Mesenchymal stem cell (in vitro differentiated cells and primary cell): ENCODE data around the gene ADNP2.

Experiments used
- DNase-seq: peaks from one replicate; pipeline ENCODE4 v3.0.0-alpha.2; 2013
- H2AFZ ChIP-seq: one replicate; pipeline ENCODE4 v1.6.1; 2013; ENCODE audit warnings: low read depth, mild to moderate bottlenecking, control low read depth, inconsistent platforms, low read length, moderate library complexity
- H2AK5ac ChIP-seq: 2 replicates; pipeline ENCODE4 v1.6.1; 2013; ENCODE audit warnings: low read length, moderate library complexity, mild to moderate bottlenecking, inconsistent platforms; ENCODE audit not compliant: severe bottlenecking
- H2BK120ac ChIP-seq: one replicate; pipeline ENCODE4 v1.6.1; 2013; ENCODE audit warnings: low read depth, mild to moderate bottlenecking, inconsistent platforms, low read length, moderate library complexity
- H2BK12ac ChIP-seq, 2 experiments: one replicate each; pipeline ENCODE4 v1.6.1; 2013; ENCODE audit warnings: inconsistent platforms in 2 of 2, low read length in 2 of 2, mild to moderate bottlenecking in 2 of 2, moderate library complexity in 2 of 2, control low read depth in 1 of 2
- H2BK15ac ChIP-seq: one replicate; pipeline ENCODE4 v1.6.1; 2013; ENCODE audit warnings: mild to moderate bottlenecking, low read depth, inconsistent platforms; ENCODE audit not compliant: poor library complexity, severe bottlenecking
- H2BK5ac ChIP-seq: 2 replicates; pipeline ENCODE4 v1.6.1; 2013; ENCODE audit warnings: low read depth, mild to moderate bottlenecking, low read length, control low read depth, inconsistent platforms; ENCODE audit not compliant: poor library complexity, severe bottlenecking
- H3K14ac ChIP-seq, 2 experiments: one replicate each; pipeline ENCODE4 v1.6.1; 2013; ENCODE audit warnings: inconsistent platforms in 2 of 2, low read length in 2 of 2, control low read depth in 1 of 2, mild to moderate bottlenecking in 1 of 2, moderate library complexity in 1 of 2
- H3K18ac ChIP-seq, 2 experiments: one replicate each; pipeline ENCODE4 v1.6.1; 2013; ENCODE audit warnings: inconsistent platforms in 2 of 2, low read length in 2 of 2, control low read depth in 1 of 2, low read depth in 1 of 2, mild to moderate bottlenecking in 1 of 2
- H3K23ac ChIP-seq, 2 experiments: one replicate each; pipeline ENCODE4 v1.6.1; 2013; ENCODE audit warnings: inconsistent platforms in 2 of 2, low read length in 2 of 2, mild to moderate bottlenecking in 2 of 2, moderate library complexity in 2 of 2, control low read depth in 1 of 2
- H3K27ac ChIP-seq: 2 replicates; pipeline ENCODE4 v1.5.1; 2013; ENCODE audit warnings: mild to moderate bottlenecking, moderate library complexity, low read length, control low read depth, inconsistent platforms; ENCODE audit not compliant: poor library complexity, severe bottlenecking
- H3K27me3 ChIP-seq, 2 experiments: 2 replicates each; pipeline versions ENCODE4 v1.6.1 to v1.7.0; 2013; ENCODE audit warnings: low read length in 2 of 2, mild to moderate bottlenecking in 2 of 2, moderate library complexity in 2 of 2, control low read depth in 1 of 2, inconsistent platforms in 1 of 2; ENCODE audit not compliant: control insufficient read depth in 1 of 2, insufficient read depth in 1 of 2
- H3K36me3 ChIP-seq, 2 experiments: 2 replicates each; pipeline versions ENCODE4 v1.6.1 to v1.7.0; 2013; ENCODE audit warnings: low read length in 2 of 2, control low read depth in 1 of 2, inconsistent platforms in 1 of 2, low read depth in 1 of 2, mild to moderate bottlenecking in 1 of 2; ENCODE audit not compliant: insufficient read depth in 2 of 2, control insufficient read depth in 1 of 2
- H3K4ac ChIP-seq, 2 experiments: one replicate each; pipeline ENCODE4 v1.6.1; 2013; ENCODE audit warnings: inconsistent platforms in 2 of 2, low read length in 2 of 2, mild to moderate bottlenecking in 2 of 2, moderate library complexity in 2 of 2, control low read depth in 1 of 2, low read depth in 1 of 2
- H3K4me1 ChIP-seq: 2 replicates; pipeline ENCODE4 v1.6.1; 2013; ENCODE audit warnings: low read depth, low read length, control low read depth; ENCODE audit not compliant: control insufficient read depth, insufficient read depth
- H3K4me2 ChIP-seq: 2 replicates; pipeline ENCODE4 v1.6.1; 2013; ENCODE audit warnings: low read length, mild to moderate bottlenecking, inconsistent platforms; ENCODE audit not compliant: poor library complexity, severe bottlenecking
- H3K4me3 ChIP-seq, 2 experiments: 2 replicates each; pipeline versions ENCODE4 v1.5.1 to v1.7.0; 2013; ENCODE audit warnings: low read length in 2 of 2, mild to moderate bottlenecking in 2 of 2, control low read depth in 1 of 2, low read depth in 1 of 2; ENCODE audit not compliant: insufficient read depth in 1 of 2
- H3K79me1 ChIP-seq: replicated peaks from 2 replicates; pipeline ENCODE4 v1.6.1; 2013; ENCODE audit warnings: mild to moderate bottlenecking, control low read depth, low read length, inconsistent platforms; ENCODE audit not compliant: poor library complexity, severe bottlenecking
- H3K9ac ChIP-seq: 2 replicates; pipeline ENCODE4 v1.7.0; 2013; ENCODE audit warnings: mild to moderate bottlenecking, low read length, moderate library complexity
- H3K9me3 ChIP-seq: 2 replicates; pipeline ENCODE4 v1.7.0; 2013; ENCODE audit warnings: mild to moderate bottlenecking, low read length; ENCODE audit not compliant: control insufficient read depth
- H4K8ac ChIP-seq: one replicate; pipeline ENCODE4 v1.6.1; 2013; ENCODE audit warnings: inconsistent platforms, mild to moderate bottlenecking, low read length, moderate library complexity
- H4K91ac ChIP-seq: one replicate; pipeline ENCODE4 v1.6.1; 2013; ENCODE audit warnings: mild to moderate bottlenecking, low read length, inconsistent platforms
- WGBS: methylation state at CpG from one replicate; pipeline ENCODE4 v1.1.7; 2013; ENCODE audit warnings: mixed read lengths; 5-methylcytosine and 5-hydroxymethylcytosine counted together

ADNP2 gene

GRCh38 chr18:80137976-80138375 lies 28.9 kb downstream of the ADNP2 start:
- Histone ChIP-seq H3K27me3 (no peaks in the 10 kb centered on the region), H2BK120ac (no peak overlapping the region), H4K8ac (no peak overlapping the region), H2BK12ac (no peak overlapping the region), H2AFZ (no peak overlapping the region), H3K4ac (no peak overlapping the region), H4K91ac (no peak overlapping the region), H3K9me3 (no peaks in the 10 kb centered on the region), H3K27ac (no peak overlapping the region), H3K36me3 (peaks cover 42 to 84% of the 10 kb centered on the region in 2 experiments), H2BK15ac (no peak overlapping the region), H3K23ac (peak overlapping the region in 1 of 2 experiments; percentile 5), H3K4me2 (no peak overlapping the region), H3K4me1 (peaks cover 4% of the 10 kb centered on the region), H2AK5ac (no peak overlapping the region), H3K14ac (no peak overlapping the region), H3K79me1 (peaks cover 54% of the 10 kb centered on the region), H2BK5ac (no peak overlapping the region), H3K9ac (no peak overlapping the region), H3K18ac (no peak overlapping the region), H3K4me3 (no peak overlapping the region)
- no peak for DNase-seq
- WGBS: 97% methylated on average over 12 of the region's 12 CpGs

DNA sequence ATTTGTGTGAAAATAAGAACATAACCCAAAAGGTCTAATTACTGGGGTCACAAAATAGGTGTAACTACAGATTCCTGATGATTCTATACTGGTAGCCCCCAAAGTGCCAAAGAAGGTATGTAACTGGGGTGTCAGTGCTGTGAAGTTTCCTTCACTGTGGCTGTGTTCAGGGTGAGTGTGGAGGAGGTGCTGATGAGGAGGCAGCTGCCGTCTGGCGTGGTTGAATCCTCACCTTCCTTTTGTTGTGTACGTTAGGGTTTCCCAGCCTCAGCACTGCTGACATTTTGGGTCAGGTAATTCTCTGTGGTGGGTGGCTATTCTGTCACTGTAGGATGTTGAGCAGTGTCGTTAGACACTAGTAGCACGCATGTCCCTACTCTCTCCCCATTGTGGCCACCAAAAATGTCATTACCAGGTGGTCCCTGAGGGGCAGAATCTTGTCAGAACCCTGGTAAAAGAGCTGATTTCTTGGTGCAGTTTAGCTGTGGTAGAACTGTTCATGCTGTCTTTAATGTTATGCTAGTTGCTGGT lies 31.5 kb downstream of the ADNP2 start:
- Histone ChIP-seq H2BK120ac (no peak overlapping the region), H3K18ac (no peak overlapping the region), H2AFZ (no peak overlapping the region), H2BK15ac (peak overlapping the region; percentile 31), H3K36me3 (peaks cover 37 to 58% of the 10 kb centered on the region in 2 experiments), H2BK5ac (no peak overlapping the region), H3K14ac (no peak overlapping the region), H3K79me1 (peaks cover 49% of the 10 kb centered on the region), H2BK12ac (no peak overlapping the region), H3K4ac (no peak overlapping the region), H3K27ac (no peak overlapping the region), H2AK5ac (no peak overlapping the region), H3K27me3 (no peaks in the 10 kb centered on the region), H3K23ac (no peak overlapping the region), H3K4me1 (peaks cover 4% of the 10 kb centered on the region), H3K4me2 (no peak overlapping the region), H3K9me3 (no peaks in the 10 kb centered on the region), H3K4me3 (no peak overlapping the region), H3K9ac (no peak overlapping the region), H4K8ac (no peak overlapping the region), H4K91ac (no peak overlapping the region)
- no peak for DNase-seq
- 98% methylated on average over 5 of the region's 5 CpGs for WGBS

- Histone ChIP-seq H3K23ac (no peak overlapping the region), H2BK5ac (no peak overlapping the region), H2AK5ac (no peak overlapping the region), H3K27ac (no peak overlapping the region), H2BK12ac (no peak overlapping the region), H3K27me3 (no peaks in the 10 kb centered on the region), H2AFZ (no peak overlapping the region), H2BK15ac (no peak overlapping the region), H3K9ac (no peak overlapping the region), H3K79me1 (peaks cover 32% of the 10 kb centered on the region), H3K18ac (no peak overlapping the region), H3K14ac (no peak overlapping the region), H4K8ac (no peak overlapping the region), H4K91ac (no peak overlapping the region), H3K4me2 (no peak overlapping the region), H2BK120ac (no peak overlapping the region), H3K4ac (no peak overlapping the region), H3K36me3 (peaks cover 25 to 33% of the 10 kb centered on the region in 2 experiments), H3K4me1 (peaks cover 4% of the 10 kb centered on the region), H3K4me3 (no peak overlapping the region), H3K9me3 (no peaks in the 10 kb centered on the region)
- DNase-seq: no peak
- WGBS: no CpG with 5 or more reads among the region's 2 CpGs
Measured at GRCh38 chr18:80143881-80144280, 34.8 kb downstream of the ADNP2 start.

- Histone ChIP-seq H2AK5ac (no peak overlapping the region), H3K27ac (no peak overlapping the region), H3K23ac (no peak overlapping the region), H3K4me3 (no peak overlapping the region), H2BK12ac (no peak overlapping the region), H2AFZ (no peak overlapping the region), H2BK15ac (no peak overlapping the region), H3K4me2 (no peak overlapping the region), H3K4me1 (peaks cover 4% of the 10 kb centered on the region), H3K14ac (no peak overlapping the region), H2BK5ac (no peak overlapping the region), H3K27me3 (no peaks in the 10 kb centered on the region), H3K9ac (no peak overlapping the region), H3K9me3 (no peaks in the 10 kb centered on the region), H4K91ac (no peak overlapping the region), H4K8ac (no peak overlapping the region), H3K18ac (no peak overlapping the region), H3K79me1 (peaks cover 32% of the 10 kb centered on the region), H3K36me3 (peaks cover 10 to 39% of the 10 kb centered on the region in 2 experiments), H3K4ac (no peak overlapping the region), H2BK120ac (no peak overlapping the region)
- DNase-seq: no peak
- 95% methylated on average over 5 of the region's 5 CpGs for WGBS
Measured at GRCh38 chr18:80145196-80145804, 36.2 kb downstream of the ADNP2 start.
